Adrenal gland (tissue), 12 donors: ENCODE measurements around the gene ETV5. TPM values are rescaled to one million over a fixed set of nuclear protein-coding genes. Genes with fewer than 3 reads are reported as not detected.

Experiments
- DNase-seq, 7 donors: peaks; one replicate each; pipeline ENCODE4 v3.0.0-alpha.2; 2019 to 2020
- H3K27ac ChIP-seq, 5 donors: fragments of 200-600 bp; sonication (generic) in 4 of 5; 1 replicate in 3 of 5; 2 replicates in 2 of 5; pipeline versions ENCODE4 v1.5.1 to v1.8.0; 2016 to 2020; ENCODE audit warnings: mild to moderate bottlenecking in 1 of 5
- H3K27me3 ChIP-seq: fragments of 200-600 bp; 2 replicates; pipeline ENCODE4 v1.8.0; 2021
- H3K36me3 ChIP-seq, 2 donors: fragments of 200-600 bp; replicated peaks in 1 of 2; 1 replicate in 1 of 2; 2 replicates in 1 of 2; pipeline versions ENCODE4 v1.5.1 to v1.8.0; 2018 to 2022
- H3K4me1 ChIP-seq, 2 donors: fragments of 200-600 bp; replicated peaks in 1 of 2; 1 replicate in 1 of 2; 2 replicates in 1 of 2; pipeline versions ENCODE4 v1.5.1 to v1.8.0; 2018 to 2021
- H3K4me3 ChIP-seq, 4 donors: fragments of 200-600 bp; sonication (generic) in 3 of 4; one replicate each; pipeline ENCODE4 v1.5.1; 2016 to 2018
- H3K9me3 ChIP-seq, 3 donors: fragments of 200-600 bp; sonication (generic) in 1 of 3; replicated peaks in 1 of 3; 1 replicate in 2 of 3; 2 replicates in 1 of 3; pipeline versions ENCODE4 v1.5.1 to v1.8.0; 2016 to 2021
- POLR2A ChIP-seq, 2 donors: fragments of 450-650 bp; IDR thresholded peaks; one replicate each; pipeline ENCODE4 v1.6.1; 2017; ENCODE audit warnings: antibody characterized with exemption in 2 of 2, mild to moderate bottlenecking in 2 of 2, moderate library complexity in 1 of 2
- WGBS, 4 donors: extraction: QIAGEN DNeasy Blood & Tissue Kit in 2 of 4; methylation state at CpG; one replicate each; pipeline versions ENCODE4 v1.1.5 to v1.1.7; 2013 to 2017; 5-methylcytosine and 5-hydroxymethylcytosine counted together
- intact Hi-C, 2 donors: fragments of 100-400 bp; cut with DNase I; formaldehyde crosslinking; loops; one replicate each; pipeline versions ENCODE4 v1.14.1 to v1.15.0; 2022 to 2023
- polyA plus RNA-seq, 3 donors: library from polyadenylated mRNA; stranded (reverse); fragments of 200-250 nt in 2 of 3; fragments of 350-450 nt in 1 of 3; fragmentation: Illumina TruSeq in 1 of 3; extraction: RNeasy Lipid Tissue Mini Kit (QIAGEN cat#74804) in 1 of 3; gene quantifications; one replicate each; pipeline ENCODE4 v1.2.3, GENCODE V29; 2013 to 2014
- total RNA-seq, 9 donors: library from RNA; depleted of rRNA in 4 of 9; stranded (reverse); fragments of >200 nt in 4 of 9; fragments of 120-200 nt in 1 of 9; fragmentation: NEBNext Ultra II Directional in 1 of 9; extraction: Animal tissue kit (Norgen Biotek cat#: 25700) in 1 of 9; gene quantifications; one replicate each; pipeline versions ENCODE4 v1.1.0 to v1.2.4, GENCODE V29; 2013 to 2023
- TF ChIP-seq, protein P1 (sequence below), 6 experiments: fragments of 450-650 bp in 4 of 6; fragments of 200-600 bp in 2 of 6; sonication (generic) in 1 of 6; IDR thresholded peaks; 1 replicate in 5 of 6; 2 replicates in 1 of 6; pipeline versions ENCODE4 v1.5.1 to v1.8.0; 2016 to 2021; ENCODE audit warnings: antibody characterized with exemption in 6 of 6, mild to moderate bottlenecking in 2 of 6, moderate library complexity in 1 of 6
- donor health status: healthy with polysubstance abuse.
- donor health status: Bipolar disorder and iron deficiency.
- donor health status: DM: yes; HTN: yes; CAD: no.
- donor health status: DM: no; HTN: no; CAD: no.
- donor health status: DM: no; HTN: no; CAD: no.
- donor health status: DM: yes; HTN: yes; CAD: no.

ETV5 gene
- total and polyA plus RNA-seq, 12 donors: 17.2 to 114 (median 63.3) TPM

DNA sequence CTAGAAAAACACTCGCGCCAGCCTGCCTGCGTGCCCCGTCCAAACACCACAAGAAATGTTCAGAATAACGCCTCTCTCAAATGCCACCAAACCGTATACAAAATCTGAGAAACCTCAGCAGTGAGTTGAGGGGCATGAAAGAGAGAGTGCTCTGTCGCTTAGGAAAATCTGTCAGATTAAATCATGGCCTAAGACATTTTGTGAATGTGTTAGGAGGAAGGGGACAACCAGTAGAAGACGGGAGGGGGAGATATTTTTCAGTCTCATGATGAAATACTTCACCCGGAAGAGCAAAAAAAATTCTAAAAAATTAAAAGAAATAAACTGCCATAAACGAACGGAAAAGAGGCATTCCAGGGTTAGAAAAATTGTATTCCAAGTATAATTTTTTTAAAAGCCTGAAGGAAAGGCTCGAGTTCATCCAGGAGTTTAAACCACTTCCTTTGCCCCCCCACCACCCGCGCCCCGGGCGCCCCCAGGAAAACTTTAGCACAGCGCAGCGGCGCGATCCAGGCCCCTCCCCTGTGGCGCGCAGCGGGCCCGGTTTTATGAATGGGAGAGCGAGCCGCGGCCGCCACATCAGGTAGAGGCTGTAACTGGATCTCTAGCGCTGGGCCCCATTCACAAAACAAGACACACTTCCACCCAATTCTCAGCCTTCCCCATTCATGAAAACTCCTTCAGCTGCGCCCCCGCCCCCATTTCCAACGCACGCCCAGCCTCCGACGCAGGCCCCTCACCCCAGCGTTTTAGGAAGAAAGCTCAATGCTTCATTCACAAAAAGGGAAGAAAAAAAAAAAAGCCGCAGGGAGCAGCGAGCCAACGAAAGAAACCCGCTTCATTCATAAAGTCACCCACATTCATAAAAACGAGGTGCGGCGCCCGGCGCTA, 1.4 kb downstream of the ETV5 start:
- peak overlapping the region in 3 of 4 donors; percentile 60 to 87 (median 79) for H3K4me3 ChIP-seq
- DNase-seq: peak; percentile 64 to 86 (median 72)
- peak overlapping the region; percentile 39 to 96 (median 94) for H3K27ac ChIP-seq
- H3K9me3 ChIP-seq: no peaks in the 10 kb centered on the region
- intact Hi-C loops: loop anchor here in 1 of 2 donors (10.0 kb wide), 1 partner anchor 107 kb away; no protein-coding TSS in a partner anchor
- no peaks in the 10 kb centered on the region for H3K27me3 ChIP-seq
- peaks cover 21 to 46% of the 10 kb centered on the region in 2 donors for H3K4me1 ChIP-seq
- 1 to 2% (median 2%) methylated on average over 32 to 45 of the region's 45 CpGs for WGBS, 4 donors
- peaks cover 0 to 5% of the 10 kb centered on the region in 2 donors for H3K36me3 ChIP-seq
- peak in 1 of 2 donors; percentile 73 for TF ChIP-seq POLR2A (IDR thresholded peaks at IDR 0.05)
- TF ChIP-seq, protein P1, sequence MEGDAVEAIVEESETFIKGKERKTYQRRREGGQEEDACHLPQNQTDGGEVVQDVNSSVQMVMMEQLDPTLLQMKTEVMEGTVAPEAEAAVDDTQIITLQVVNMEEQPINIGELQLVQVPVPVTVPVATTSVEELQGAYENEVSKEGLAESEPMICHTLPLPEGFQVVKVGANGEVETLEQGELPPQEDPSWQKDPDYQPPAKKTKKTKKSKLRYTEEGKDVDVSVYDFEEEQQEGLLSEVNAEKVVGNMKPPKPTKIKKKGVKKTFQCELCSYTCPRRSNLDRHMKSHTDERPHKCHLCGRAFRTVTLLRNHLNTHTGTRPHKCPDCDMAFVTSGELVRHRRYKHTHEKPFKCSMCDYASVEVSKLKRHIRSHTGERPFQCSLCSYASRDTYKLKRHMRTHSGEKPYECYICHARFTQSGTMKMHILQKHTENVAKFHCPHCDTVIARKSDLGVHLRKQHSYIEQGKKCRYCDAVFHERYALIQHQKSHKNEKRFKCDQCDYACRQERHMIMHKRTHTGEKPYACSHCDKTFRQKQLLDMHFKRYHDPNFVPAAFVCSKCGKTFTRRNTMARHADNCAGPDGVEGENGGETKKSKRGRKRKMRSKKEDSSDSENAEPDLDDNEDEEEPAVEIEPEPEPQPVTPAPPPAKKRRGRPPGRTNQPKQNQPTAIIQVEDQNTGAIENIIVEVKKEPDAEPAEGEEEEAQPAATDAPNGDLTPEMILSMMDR (IDR thresholded peaks at IDR 0.05): no peak

DNA sequence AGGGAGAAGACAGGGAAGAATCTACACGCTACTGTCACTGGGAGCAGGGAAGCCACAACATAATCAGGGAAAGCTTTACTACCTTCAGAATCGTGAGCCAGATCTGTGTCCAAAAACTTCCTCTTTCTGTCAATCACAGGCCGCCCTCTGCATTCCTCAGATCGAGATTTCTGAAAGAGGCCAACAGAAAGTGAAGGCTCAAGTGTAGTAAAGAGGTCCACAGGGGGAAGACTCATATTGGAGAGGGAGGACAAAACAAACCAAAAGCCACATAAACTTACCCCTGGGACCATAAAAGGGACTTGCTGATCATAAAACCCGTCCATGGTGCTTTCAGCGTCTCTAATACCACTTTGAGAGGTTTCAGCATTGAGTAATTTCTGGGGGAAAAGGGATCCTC, 3.3 kb downstream of the ETV5 start:
- WGBS, 4 donors: 53 to 63% (median 58%) methylated on average over 6 of the region's 6 CpGs
- Histone ChIP-seq H3K4me1 (peaks cover 19 to 43% of the 10 kb centered on the region in 2 donors), H3K9me3 (no peaks in the 10 kb centered on the region), H3K27me3 (no peaks in the 10 kb centered on the region), H3K4me3 (no peak overlapping the region), H3K27ac (peak overlapping the region in 4 of 5 donors; percentile 11 to 50 (median 16)), H3K36me3 (peaks cover 0 to 10% of the 10 kb centered on the region in 2 donors)
- DNase-seq: no peak
- TF ChIP-seq, protein P1 (IDR thresholded peaks at IDR 0.05): no peak
- no peak for TF ChIP-seq POLR2A (IDR thresholded peaks at IDR 0.05)
- intact Hi-C loops: loop anchor here in 1 of 2 donors (10.0 kb wide), 1 partner anchor 109 kb away; no protein-coding TSS in a partner anchor

DNA sequence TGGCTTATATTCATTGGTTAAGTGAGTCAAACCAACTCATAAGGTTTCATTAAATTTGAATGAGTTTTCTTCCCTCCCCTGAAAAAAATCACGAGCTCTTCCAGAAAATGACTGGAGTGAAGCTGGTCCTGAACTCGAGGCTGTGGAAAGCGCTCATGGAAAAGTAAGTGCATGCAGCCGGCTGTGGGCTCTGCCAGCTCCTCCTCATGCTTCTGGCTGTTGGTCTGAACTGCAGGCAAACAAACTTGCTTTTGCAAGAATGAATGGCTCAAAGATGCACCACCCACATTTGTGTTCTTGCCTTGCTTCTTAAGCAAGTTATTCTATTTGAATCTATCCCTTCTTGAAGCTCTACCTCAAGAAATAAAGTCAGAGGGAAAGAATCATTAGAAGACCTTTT, 6.2 kb downstream of the ETV5 start:
- peaks cover 0 to 11% of the 10 kb centered on the region in 2 donors for H3K36me3 ChIP-seq
- TF ChIP-seq, protein P1 (IDR thresholded peaks at IDR 0.05): no peak
- TF ChIP-seq POLR2A (IDR thresholded peaks at IDR 0.05): no peak
- DNase-seq: no peak
- H3K4me3 ChIP-seq: no peak overlapping the region
- peaks cover 25 to 61% of the 10 kb centered on the region in 2 donors for H3K4me1 ChIP-seq
- no peaks in the 10 kb centered on the region for H3K9me3 ChIP-seq
- intact Hi-C loops: loop anchor here in 1 of 2 donors (10.0 kb wide), 1 partner anchor 112 kb away; no protein-coding TSS in a partner anchor
- 73 to 78% (median 75%) methylated on average over 4 of the region's 4 CpGs for WGBS, 4 donors
- no peak overlapping the region for H3K27ac ChIP-seq
- H3K27me3 ChIP-seq: no peaks in the 10 kb centered on the region

DNA sequence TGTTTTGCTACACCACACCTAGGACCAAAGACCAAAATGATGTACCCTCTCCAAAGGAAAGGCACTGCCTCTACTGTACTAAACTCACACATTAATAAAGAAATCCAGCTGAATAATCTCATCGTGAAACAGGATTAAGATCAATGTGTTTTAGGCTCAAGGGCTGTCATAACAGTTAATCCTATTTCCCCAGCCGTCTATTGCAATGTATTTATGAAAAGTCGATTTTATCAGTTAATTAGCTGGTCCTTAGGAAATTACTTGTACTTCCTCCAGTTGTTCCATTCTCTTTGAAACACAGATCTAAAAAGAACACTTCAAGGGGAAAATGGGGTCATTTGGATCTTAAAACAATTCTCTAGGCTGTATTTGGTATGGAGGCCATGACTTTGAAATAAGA, 8.5 kb downstream of the ETV5 start:
- peaks cover 28 to 50% of the 10 kb centered on the region in 2 donors for H3K4me1 ChIP-seq
- H3K27ac ChIP-seq: no peak overlapping the region
- TF ChIP-seq, protein P1 (IDR thresholded peaks at IDR 0.05): no peak
- no peak for TF ChIP-seq POLR2A (IDR thresholded peaks at IDR 0.05)
- peaks cover 0 to 11% of the 10 kb centered on the region in 2 donors for H3K36me3 ChIP-seq
- no peak overlapping the region for H3K4me3 ChIP-seq
- no peaks in the 10 kb centered on the region for H3K9me3 ChIP-seq
- intact Hi-C loops: loop anchor here in 1 of 2 donors (10.0 kb wide), 1 partner anchor 114 kb away; no protein-coding TSS in a partner anchor
- 70 to 86% (median 73%) methylated on average over 3 of the region's 3 CpGs for WGBS, 4 donors
- DNase-seq: no peak
- no peaks in the 10 kb centered on the region for H3K27me3 ChIP-seq
